Caki2 (cell line): ENCODE measurements around the gene AGBL1. TPM values are rescaled to one million over a fixed set of nuclear protein-coding genes. Genes with fewer than 3 reads are reported as not detected.
"Not testable (repeated sequence)": the region's sequence is repeated elsewhere in the genome, so short reads cannot be mapped to it uniquely, and the experiment has no call there.

Experiments used
- DNase-seq: peaks from one replicate; pipeline ENCODE4 v3.0.0-alpha.2; 2015; ENCODE audit warnings: low read depth
- in situ Hi-C: cut with HindIII; loops from 2 replicates; pipeline ENCODE4 v1.10.0; 2016; ENCODE audit warnings: low sequenced_read_pairs, low pct_unique_long_range_greater_than_20kb, mixed read lengths
- total RNA-seq: library from RNA; depleted of rRNA; stranded (reverse); fragments of >200 nt; shearing (Covaris generic); gene quantifications from 2 replicates; pipeline ENCODE4 v1.2.3, GENCODE V29; 2014; ENCODE audit warnings: low replicate concordance

AGBL1 gene
- total RNA-seq, 1 experiment from 2014 or later, result not detected

GRCh38 chr15:86076468-86076867 lies 3.2 kb upstream of the AGBL1 start:
- DNase-seq, result no peak
- in situ Hi-C loops, result no loop called here

GRCh38 chr15:86077070-86077469 lies 2.6 kb upstream of the AGBL1 start:
- in situ Hi-C loops, result no loop called here

GRCh38 chr15:86080302-86080701 lies 631 bp downstream of the AGBL1 start:
- in situ Hi-C loops, result no loop called here
- DNase-seq, result no peak

More at GRCh38 chr15:86077070-86077469, 2.6 kb upstream of the AGBL1 start:
- DNase-seq, result no peak

GRCh38 chr15:86082619-86083380 lies 3.1 kb downstream of the AGBL1 start:
- no peak for DNase-seq
- in situ Hi-C loops, result no loop called here

GRCh38 chr15:86087808-86088207 lies 8.1 kb downstream of the AGBL1 start:
- no peak for DNase-seq
- in situ Hi-C loops, result no loop called here

GRCh38 chr15:86089422-86089821 lies 9.8 kb downstream of the AGBL1 start:
- in situ Hi-C loops, result no loop called here
- DNase-seq, result no peak

- DNase-seq, result no peak
- in situ Hi-C loops, result no loop called here
Observed at GRCh38 chr15:86101818-86102217, 22.1 kb downstream of the AGBL1 start.

- in situ Hi-C loops, result no loop called here
- DNase-seq, result no peak
Observed at GRCh38 chr15:86103825-86104224, 24.2 kb downstream of the AGBL1 start.

GRCh38 chr15:86106306-86106705 lies 26.6 kb downstream of the AGBL1 start:
- in situ Hi-C loops, result no loop called here

GRCh38 chr15:86115145-86115801 lies 35.6 kb downstream of the AGBL1 start:
- DNase-seq, result no peak
- in situ Hi-C loops, result no loop called here

More at GRCh38 chr15:86106306-86106705, 26.6 kb downstream of the AGBL1 start:
- no peak for DNase-seq

- in situ Hi-C loops, result no loop called here
- DNase-seq, result no peak
Observed at GRCh38 chr15:86121568-86122225, 42.0 kb downstream of the AGBL1 start.

GRCh38 chr15:86122691-86123391 lies 43.2 kb downstream of the AGBL1 start:
- in situ Hi-C loops, DNase-seq: not testable (repeated sequence)

GRCh38 chr15:86125775-86126174 lies 46.1 kb downstream of the AGBL1 start:
- no peak for DNase-seq
- in situ Hi-C loops, result no loop called here

GRCh38 chr15:86127547-86127946 lies 47.9 kb downstream of the AGBL1 start:
- in situ Hi-C loops, result no loop called here
- no peak for DNase-seq

GRCh38 chr15:86135041-86135440 lies 55.4 kb downstream of the AGBL1 start:
- in situ Hi-C loops, result no loop called here
- no peak for DNase-seq

GRCh38 chr15:86136861-86137260 lies 57.2 kb downstream of the AGBL1 start:
- in situ Hi-C loops, result no loop called here
- no peak for DNase-seq

GRCh38 chr15:86138798-86139197 lies 59.1 kb downstream of the AGBL1 start:
- in situ Hi-C loops, result no loop called here
- no peak for DNase-seq

GRCh38 chr15:86139828-86140227 lies 60.2 kb downstream of the AGBL1 start:
- in situ Hi-C loops, result no loop called here
- no peak for DNase-seq

GRCh38 chr15:86154705-86155104 lies 75.0 kb downstream of the AGBL1 start:
- no peak for DNase-seq
- in situ Hi-C loops, result no loop called here
